GM21528 (cell line): ENCODE data around the gene TMEM163.

ENCODE experiments used
- ATAC-seq: cut with Tn5 transposase; IDR thresholded peaks from one replicate; pipeline ENCODE4 v1.9.1; 2021; ENCODE audit warnings: mild to moderate bottlenecking, moderate library complexity; ENCODE audit not compliant: unreplicated experiment, low FRiP score

TMEM163 gene

GRCh38 chr2:134694411-134694810 is 24.4 kb downstream of the TMEM163 start:
- ATAC-seq, result no peak

GRCh38 chr2:134693359-134694330 is 25.2 kb downstream of the TMEM163 start:
- no peak for ATAC-seq

- ATAC-seq, result no peak
These were observed 26.3 kb downstream of the TMEM163 start for GRCh38 chr2:134692499-134692898.

- no peak for ATAC-seq
These were observed 28.1 kb downstream of the TMEM163 start for GRCh38 chr2:134690629-134691215.

GRCh38 chr2:134689315-134689714 is 29.5 kb downstream of the TMEM163 start:
- no peak for ATAC-seq

- no peak for ATAC-seq
These were observed 32.8 kb downstream of the TMEM163 start for GRCh38 chr2:134685967-134686366.

GRCh38 chr2:134683561-134684112 is 35.2 kb downstream of the TMEM163 start:
- ATAC-seq, result peak; percentile 77

- no peak for ATAC-seq
These were observed 36.1 kb downstream of the TMEM163 start for GRCh38 chr2:134682726-134683125.

- ATAC-seq, result no peak
These were observed 37.6 kb downstream of the TMEM163 start for GRCh38 chr2:134681201-134681600.

- ATAC-seq, result no peak
These were observed 39.1 kb downstream of the TMEM163 start for GRCh38 chr2:134679745-134680144.

- ATAC-seq, result no peak
These were observed 39.5 kb downstream of the TMEM163 start for GRCh38 chr2:134679294-134679693.

- ATAC-seq, result no peak
These were observed 40.7 kb downstream of the TMEM163 start for GRCh38 chr2:134677856-134678756.

GRCh38 chr2:134676960-134677359 is 41.8 kb downstream of the TMEM163 start:
- ATAC-seq, result no peak

- ATAC-seq, result no peak
These were observed 43.5 kb downstream of the TMEM163 start for GRCh38 chr2:134675314-134675713.

- no peak for ATAC-seq
These were observed 44.1 kb downstream of the TMEM163 start for GRCh38 chr2:134674687-134675086.

GRCh38 chr2:134671513-134671912 is 47.3 kb downstream of the TMEM163 start:
- no peak for ATAC-seq

- no peak for ATAC-seq
These were observed 47.8 kb downstream of the TMEM163 start for GRCh38 chr2:134670955-134671354.

- no peak for ATAC-seq
These were observed 48.8 kb downstream of the TMEM163 start for GRCh38 chr2:134669731-134670669.

- no peak for ATAC-seq
These were observed 50.0 kb downstream of the TMEM163 start for GRCh38 chr2:134668821-134669220.
